Cardiac muscle cell (in vitro differentiated cells and primary cell): ENCODE measurements around the gene OSBP2. TPM values are rescaled to one million over a fixed set of nuclear protein-coding genes. Genes with fewer than 3 reads are reported as not detected.
A peak's percentile ranks its signal among the peaks of the same experiment; 100 is the strongest.

Experiments
- DNase-seq, 2 donors: peaks; one replicate each; pipeline versions ENCODE4 v3.0.0 to v3.0.0-alpha.2; 2010 to 2017; ENCODE audit warnings: low read depth in 1 of 2, low spot score in 1 of 2
- H3K27ac ChIP-seq: fragments of 200-600 bp; sonication (generic); 2 replicates; pipeline ENCODE4 v1.5.1; 2016
- H3K27me3 ChIP-seq: fragments of 200-600 bp; sonication (generic); 2 replicates; pipeline ENCODE4 v1.6.0; 2016; ENCODE audit warnings: control low read depth
- H3K36me3 ChIP-seq: fragments of 200-600 bp; sonication (generic); 2 replicates; pipeline ENCODE4 v1.5.1; 2016; ENCODE audit warnings: control low read depth
- H3K4me1 ChIP-seq: fragments of 200-600 bp; sonication (generic); 2 replicates; pipeline ENCODE4 v1.8.1; 2017; ENCODE audit warnings: low read depth, mild to moderate bottlenecking, mixed run types
- H3K4me3 ChIP-seq: fragments of 200-600 bp; sonication (generic); 2 replicates; pipeline ENCODE4 v1.5.1; 2016; ENCODE audit warnings: mild to moderate bottlenecking
- H3K9me3 ChIP-seq: fragments of 200-600 bp; sonication (generic); 2 replicates; pipeline ENCODE4 v1.5.1; 2017; ENCODE audit warnings: low read depth, mild to moderate bottlenecking, control low read depth
- CTCF ChIP-seq: IDR thresholded peaks from 2 replicates; pipeline ENCODE4 v1.5.1; 2012; ENCODE audit warnings: low read depth, mild to moderate bottlenecking, low read length
- polyA plus RNA-seq: library from polyadenylated mRNA; unstranded; fragments of >200 nt; fragmentation: Nextera tagmentation; extraction: Ambion mirVana; gene quantifications from 2 replicates; pipeline ENCODE4 v1.2.1, GENCODE V29; 2016
- total RNA-seq: library from RNA; depleted of rRNA; stranded (reverse); fragments of >200 nt; gene quantifications from 2 replicates; pipeline ENCODE4 v1.2.3, GENCODE V29; 2016

Gene OSBP2
- total and polyA plus RNA-seq, 2 experiments from 2014 or later: 19.4 to 32.5 TPM

- Histone ChIP-seq H3K4me3 (no peak overlapping the region), H3K27ac (no peak overlapping the region), H3K36me3 (no peaks in the 10 kb centered on the region), H3K9me3 (no peaks in the 10 kb centered on the region), H3K27me3 (peaks cover 67% of the 10 kb centered on the region), H3K4me1 (peaks cover 3% of the 10 kb centered on the region)
- peak; percentile 95 to 96 for DNase-seq
- TF ChIP-seq CTCF: peak; percentile 19
Observed at GRCh38 chr22:30802202-30803166, 107.8 kb downstream of the OSBP2 start.

DNA sequence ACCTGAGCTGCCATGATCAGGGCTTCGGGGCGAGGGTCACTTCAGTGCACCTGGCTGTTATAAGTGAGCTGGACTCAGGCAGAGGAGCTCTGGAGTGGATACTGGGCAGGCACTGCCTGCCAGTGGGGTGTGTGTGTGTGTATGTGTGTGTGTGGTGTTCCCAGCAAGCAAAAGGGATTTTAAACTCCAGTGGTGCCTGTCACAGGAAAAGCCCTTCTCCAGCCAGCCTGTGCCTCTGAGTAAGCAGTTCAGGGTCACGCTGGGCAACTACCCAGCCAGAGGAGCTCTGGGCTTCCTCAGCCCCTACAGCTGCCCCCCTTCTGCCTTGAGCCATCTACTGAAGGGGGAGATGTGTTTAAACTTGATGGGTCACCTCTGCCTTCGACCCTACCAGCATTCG lies 109.0 kb downstream of the OSBP2 start:
- Histone ChIP-seq H3K36me3 (no peaks in the 10 kb centered on the region), H3K27me3 (peaks cover 64% of the 10 kb centered on the region), H3K4me1 (peaks cover 3% of the 10 kb centered on the region), H3K4me3 (no peak overlapping the region), H3K9me3 (no peaks in the 10 kb centered on the region), H3K27ac (no peak overlapping the region)
- TF ChIP-seq CTCF: no peak
- no peak for DNase-seq

DNA sequence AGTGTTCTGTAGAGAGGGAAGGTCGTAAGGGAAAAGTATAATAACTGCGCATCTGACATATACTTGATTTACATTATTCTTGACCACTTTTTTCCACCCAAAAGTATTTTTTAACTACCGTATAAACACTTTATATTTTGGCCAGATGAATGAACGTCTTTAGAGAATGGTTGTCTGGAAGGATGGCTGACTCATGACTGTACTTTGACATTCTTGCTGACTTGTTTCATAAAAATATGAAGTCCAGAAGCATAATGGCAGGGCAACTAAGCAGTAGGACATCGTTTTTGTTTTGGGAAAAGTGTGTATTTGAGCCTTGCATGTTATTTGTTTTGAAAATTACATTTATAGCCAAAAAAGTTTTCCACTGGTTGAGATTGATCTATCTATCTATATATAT lies 110.0 kb downstream of the OSBP2 start:
- no peak for TF ChIP-seq CTCF
- Histone ChIP-seq H3K27me3 (peaks cover 58% of the 10 kb centered on the region), H3K27ac (no peak overlapping the region), H3K4me1 (peaks cover 3% of the 10 kb centered on the region), H3K36me3 (no peaks in the 10 kb centered on the region), H3K9me3 (no peaks in the 10 kb centered on the region), H3K4me3 (no peak overlapping the region)
- no peak for DNase-seq

DNA sequence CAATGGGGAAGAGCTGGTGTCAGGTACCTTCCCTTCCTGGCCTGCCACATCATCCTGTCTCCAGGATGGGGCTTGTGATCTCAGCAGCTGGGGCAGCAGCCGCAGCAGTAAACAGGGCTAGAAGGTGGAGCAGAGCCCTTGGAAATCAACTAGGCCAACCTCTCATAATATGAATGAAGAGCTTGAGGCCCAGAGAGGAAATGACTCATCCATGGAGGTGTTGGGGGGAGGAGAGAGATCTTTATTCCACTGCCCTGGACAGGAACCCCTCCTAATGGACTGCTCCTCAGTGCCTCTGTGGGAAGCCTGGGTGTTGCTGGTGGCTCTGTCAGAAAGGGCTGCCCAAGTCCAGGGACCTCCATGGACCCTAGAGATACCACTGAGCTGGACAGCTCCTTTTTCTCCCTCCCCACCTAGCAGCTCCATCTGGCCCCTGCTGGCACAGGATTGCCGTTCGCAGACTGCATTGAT lies 111.8 kb downstream of the OSBP2 start:
- TF ChIP-seq CTCF: no peak
- no peak overlapping the region for H3K27ac ChIP-seq
- DNase-seq: peak; percentile 54
- peaks cover 3% of the 10 kb centered on the region for H3K4me1 ChIP-seq
- no peak overlapping the region for H3K4me3 ChIP-seq
- peaks cover 40% of the 10 kb centered on the region for H3K27me3 ChIP-seq
- no peaks in the 10 kb centered on the region for H3K36me3 ChIP-seq
- H3K9me3 ChIP-seq: no peaks in the 10 kb centered on the region

DNA sequence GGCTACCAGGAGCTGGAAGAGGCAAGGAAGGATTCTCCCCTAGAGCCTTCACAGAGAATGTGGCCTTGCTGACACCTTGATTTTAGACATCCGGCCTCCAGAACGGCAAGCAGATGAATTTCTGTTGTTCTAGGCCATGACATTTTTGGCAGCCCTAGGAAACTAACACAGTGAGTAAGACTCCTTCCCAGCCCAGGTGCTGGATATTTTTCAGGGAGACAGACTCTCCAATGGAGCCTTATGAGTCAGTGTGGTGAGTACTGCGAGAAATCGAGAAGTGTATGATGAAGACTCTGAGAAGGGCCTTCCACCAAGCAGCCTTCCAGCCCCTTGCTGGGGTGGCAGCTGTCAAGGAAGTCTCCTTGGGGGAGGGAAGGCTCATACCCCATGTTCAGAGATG lies 114.4 kb downstream of the OSBP2 start:
- no peak for TF ChIP-seq CTCF
- peaks cover 17% of the 10 kb centered on the region for H3K27me3 ChIP-seq
- H3K4me1 ChIP-seq: no peaks in the 10 kb centered on the region
- no peaks in the 10 kb centered on the region for H3K9me3 ChIP-seq
- DNase-seq: no peak
- no peak overlapping the region for H3K27ac ChIP-seq
- no peaks in the 10 kb centered on the region for H3K36me3 ChIP-seq
- H3K4me3 ChIP-seq: no peak overlapping the region
